ENCODE data around the gene UBE2J2. TPM values are rescaled to one million over a fixed set of nuclear protein-coding genes. Genes with fewer than 3 reads are reported as not detected.
A peak's percentile ranks its signal among the peaks of the same experiment; 100 is the strongest.

UBE2J2 gene
- total and polyA plus RNA-seq, 4 donors: 21.0 to 30.4 (median 25.8) TPM

DNA sequence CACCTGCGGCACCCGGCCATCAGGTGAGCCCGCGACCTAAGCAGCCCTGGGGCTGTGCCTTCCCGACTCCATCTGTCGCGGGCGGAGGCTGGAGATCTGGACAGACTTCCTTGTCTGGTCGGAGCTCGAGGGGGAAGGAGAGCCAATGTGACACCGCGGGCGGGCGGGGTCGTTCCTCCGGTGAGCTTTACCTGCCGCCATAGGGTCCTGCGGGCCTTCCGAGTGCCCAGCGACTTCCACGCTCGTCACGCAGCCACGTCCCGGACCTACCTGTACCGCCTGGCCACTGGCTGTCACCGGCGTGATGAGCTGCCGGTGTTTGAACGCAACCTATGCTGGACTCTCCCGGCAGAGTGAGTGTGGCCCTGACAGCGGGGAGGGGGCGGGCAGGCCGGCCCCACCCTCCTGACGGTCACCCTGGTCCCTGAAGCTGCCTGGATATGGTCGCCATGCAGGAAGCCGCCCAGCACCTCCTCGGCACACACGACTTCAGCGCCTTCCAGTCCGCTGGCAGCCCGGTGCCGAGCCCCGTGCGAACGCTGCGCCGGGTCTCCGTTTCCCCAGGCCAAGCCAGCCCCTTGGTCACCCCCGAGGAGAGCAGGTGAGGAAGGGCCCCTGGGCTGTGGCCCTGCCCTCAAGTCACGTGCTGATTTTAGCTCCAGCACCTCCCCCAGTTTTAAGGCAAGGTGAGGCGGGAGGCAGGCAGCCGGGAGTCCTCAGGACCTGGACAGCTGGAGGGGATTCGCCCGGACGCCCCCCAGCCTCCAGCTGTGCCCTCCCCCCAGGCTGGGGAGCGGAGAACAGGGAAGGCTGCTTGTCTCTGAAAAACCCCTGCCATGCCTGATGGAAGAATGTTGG is 35.8 kb upstream of the UBE2J2 start:
- Histone ChIP-seq H3K27ac (ENCODE audit: low read depth in 1 of 2, low read length in 2 of 2) (no peak overlapping the region), H3K4me1 (ENCODE audit: control insufficient read depth in 4 of 4, insufficient read depth in 4 of 4, low read length in 3 of 4) (peaks cover 18 to 44% (median 33%) of the 10 kb centered on the region in 4 donors), H3K27me3 (ENCODE audit: control insufficient read depth in 4 of 4, insufficient read depth in 4 of 4, low read length in 3 of 4) (no peaks in the 10 kb centered on the region), H3K36me3 (ENCODE audit: control insufficient read depth in 4 of 4, insufficient read depth in 3 of 4, low read depth in 1 of 4, low read length in 3 of 4) (peaks cover 3 to 32% (median 13%) of the 10 kb centered on the region in 4 donors), H3K4me3 (ENCODE audit: low read depth in 1 of 3, low read length in 3 of 3) (peak overlapping the region in 2 of 3 donors; percentile 78 to 86), H3K9ac (ENCODE audit: low read depth in 1 of 2, low read length in 2 of 2) (peak overlapping the region in 1 of 2 donors; percentile 71), H3K9me3 (ENCODE audit: control insufficient read depth in 4 of 4, low read length in 3 of 4) (no peaks in the 10 kb centered on the region)
- TF ChIP-seq RXRA (IDR thresholded peaks at IDR 0.05) (no peak), JUND (IDR thresholded peaks at IDR 0.05) (no peak), TAF1 (conservative IDR thresholded peaks at IDR 0.05) (no peak), HNF4A (conservative IDR thresholded peaks at IDR 0.05) (no peak), EGR1 (IDR thresholded peaks at IDR 0.05; ENCODE audit: low read depth in 2 of 2) (no peak)
- TF ChIP-seq, protein P1, sequence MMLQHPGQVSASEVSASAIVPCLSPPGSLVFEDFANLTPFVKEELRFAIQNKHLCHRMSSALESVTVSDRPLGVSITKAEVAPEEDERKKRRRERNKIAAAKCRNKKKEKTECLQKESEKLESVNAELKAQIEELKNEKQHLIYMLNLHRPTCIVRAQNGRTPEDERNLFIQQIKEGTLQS (IDR thresholded peaks at IDR 0.05): no peak
- TF ChIP-seq, protein P2, sequence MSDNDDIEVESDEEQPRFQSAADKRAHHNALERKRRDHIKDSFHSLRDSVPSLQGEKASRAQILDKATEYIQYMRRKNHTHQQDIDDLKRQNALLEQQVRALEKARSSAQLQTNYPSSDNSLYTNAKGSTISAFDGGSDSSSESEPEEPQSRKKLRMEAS (IDR thresholded peaks at IDR 0.05): no peak
- WGBS: 48% methylated on average over 57 of the region's 57 CpGs
- DNase-seq (ENCODE audit: low spot score): no peak

DNA sequence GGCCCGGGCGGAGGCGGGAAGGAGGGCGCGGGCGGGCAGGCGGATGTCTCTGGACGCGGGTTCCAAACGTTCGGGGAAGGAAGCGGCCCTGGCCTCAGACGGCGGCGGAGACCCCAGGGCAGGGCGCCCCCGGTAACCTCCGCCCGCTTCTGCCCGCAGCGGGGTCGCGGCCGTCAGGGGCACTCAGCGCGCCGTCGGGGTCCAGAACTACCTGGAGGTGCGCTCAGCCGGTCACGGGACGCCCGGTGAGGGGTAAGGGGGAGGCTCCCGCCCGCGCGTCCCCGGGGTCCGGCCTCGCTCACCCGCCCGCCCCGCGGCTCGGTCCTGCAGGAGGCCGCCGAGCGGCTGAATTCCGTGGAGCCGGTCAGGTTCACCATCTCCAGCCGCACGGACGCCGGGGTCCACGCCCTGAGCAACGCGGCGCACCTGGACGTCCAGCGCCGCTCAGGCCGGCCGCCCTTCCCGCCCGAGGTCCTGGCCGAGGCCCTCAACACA is 35.1 kb upstream of the UBE2J2 start:
- Histone ChIP-seq H3K9me3 (ENCODE audit: control insufficient read depth in 4 of 4, low read length in 3 of 4) (no peaks in the 10 kb centered on the region), H3K27ac (ENCODE audit: low read depth in 1 of 2, low read length in 2 of 2) (peak overlapping the region; percentile 82 to 95), H3K27me3 (ENCODE audit: control insufficient read depth in 4 of 4, insufficient read depth in 4 of 4, low read length in 3 of 4) (no peaks in the 10 kb centered on the region), H3K36me3 (ENCODE audit: control insufficient read depth in 4 of 4, insufficient read depth in 3 of 4, low read depth in 1 of 4, low read length in 3 of 4) (peaks cover 3 to 26% (median 11%) of the 10 kb centered on the region in 4 donors), H3K4me1 (ENCODE audit: control insufficient read depth in 4 of 4, insufficient read depth in 4 of 4, low read length in 3 of 4) (peaks cover 18 to 44% (median 34%) of the 10 kb centered on the region in 4 donors), H3K4me3 (ENCODE audit: low read depth in 1 of 3, low read length in 3 of 3) (peak overlapping the region in 2 of 3 donors; percentile 78 to 86), H3K9ac (ENCODE audit: low read depth in 1 of 2, low read length in 2 of 2) (peak overlapping the region in 1 of 2 donors; percentile 71)
- DNase-seq (ENCODE audit: low spot score): no peak
- WGBS: under 1% methylated on average over 66 of the region's 66 CpGs
- TF ChIP-seq FOXA1 (IDR thresholded peaks at IDR 0.05) (no peak), HNF4A (conservative IDR thresholded peaks at IDR 0.05) (no peak), YY1 (IDR thresholded peaks at IDR 0.05) (no peak), GABPA (IDR thresholded peaks at IDR 0.05 in 1 of 2, conservative IDR thresholded peaks at IDR 0.05 in 1 of 2) (no peak), NR2F2 (IDR thresholded peaks at IDR 0.05) (no peak), RAD21 (IDR thresholded peaks at IDR 0.05) (no peak), RXRA (IDR thresholded peaks at IDR 0.05) (no peak), JUND (IDR thresholded peaks at IDR 0.05) (no peak), HNF4G (IDR thresholded peaks at IDR 0.05) (no peak), TAF1 (conservative IDR thresholded peaks at IDR 0.05) (no peak)
- TF ChIP-seq, protein P2 (IDR thresholded peaks at IDR 0.05): no peak
- TF ChIP-seq, protein P3, sequence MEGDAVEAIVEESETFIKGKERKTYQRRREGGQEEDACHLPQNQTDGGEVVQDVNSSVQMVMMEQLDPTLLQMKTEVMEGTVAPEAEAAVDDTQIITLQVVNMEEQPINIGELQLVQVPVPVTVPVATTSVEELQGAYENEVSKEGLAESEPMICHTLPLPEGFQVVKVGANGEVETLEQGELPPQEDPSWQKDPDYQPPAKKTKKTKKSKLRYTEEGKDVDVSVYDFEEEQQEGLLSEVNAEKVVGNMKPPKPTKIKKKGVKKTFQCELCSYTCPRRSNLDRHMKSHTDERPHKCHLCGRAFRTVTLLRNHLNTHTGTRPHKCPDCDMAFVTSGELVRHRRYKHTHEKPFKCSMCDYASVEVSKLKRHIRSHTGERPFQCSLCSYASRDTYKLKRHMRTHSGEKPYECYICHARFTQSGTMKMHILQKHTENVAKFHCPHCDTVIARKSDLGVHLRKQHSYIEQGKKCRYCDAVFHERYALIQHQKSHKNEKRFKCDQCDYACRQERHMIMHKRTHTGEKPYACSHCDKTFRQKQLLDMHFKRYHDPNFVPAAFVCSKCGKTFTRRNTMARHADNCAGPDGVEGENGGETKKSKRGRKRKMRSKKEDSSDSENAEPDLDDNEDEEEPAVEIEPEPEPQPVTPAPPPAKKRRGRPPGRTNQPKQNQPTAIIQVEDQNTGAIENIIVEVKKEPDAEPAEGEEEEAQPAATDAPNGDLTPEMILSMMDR (IDR thresholded peaks at IDR 0.05; ENCODE audit: low read depth, low read length, missing input control): no peak
- TF ChIP-seq, protein P4, sequence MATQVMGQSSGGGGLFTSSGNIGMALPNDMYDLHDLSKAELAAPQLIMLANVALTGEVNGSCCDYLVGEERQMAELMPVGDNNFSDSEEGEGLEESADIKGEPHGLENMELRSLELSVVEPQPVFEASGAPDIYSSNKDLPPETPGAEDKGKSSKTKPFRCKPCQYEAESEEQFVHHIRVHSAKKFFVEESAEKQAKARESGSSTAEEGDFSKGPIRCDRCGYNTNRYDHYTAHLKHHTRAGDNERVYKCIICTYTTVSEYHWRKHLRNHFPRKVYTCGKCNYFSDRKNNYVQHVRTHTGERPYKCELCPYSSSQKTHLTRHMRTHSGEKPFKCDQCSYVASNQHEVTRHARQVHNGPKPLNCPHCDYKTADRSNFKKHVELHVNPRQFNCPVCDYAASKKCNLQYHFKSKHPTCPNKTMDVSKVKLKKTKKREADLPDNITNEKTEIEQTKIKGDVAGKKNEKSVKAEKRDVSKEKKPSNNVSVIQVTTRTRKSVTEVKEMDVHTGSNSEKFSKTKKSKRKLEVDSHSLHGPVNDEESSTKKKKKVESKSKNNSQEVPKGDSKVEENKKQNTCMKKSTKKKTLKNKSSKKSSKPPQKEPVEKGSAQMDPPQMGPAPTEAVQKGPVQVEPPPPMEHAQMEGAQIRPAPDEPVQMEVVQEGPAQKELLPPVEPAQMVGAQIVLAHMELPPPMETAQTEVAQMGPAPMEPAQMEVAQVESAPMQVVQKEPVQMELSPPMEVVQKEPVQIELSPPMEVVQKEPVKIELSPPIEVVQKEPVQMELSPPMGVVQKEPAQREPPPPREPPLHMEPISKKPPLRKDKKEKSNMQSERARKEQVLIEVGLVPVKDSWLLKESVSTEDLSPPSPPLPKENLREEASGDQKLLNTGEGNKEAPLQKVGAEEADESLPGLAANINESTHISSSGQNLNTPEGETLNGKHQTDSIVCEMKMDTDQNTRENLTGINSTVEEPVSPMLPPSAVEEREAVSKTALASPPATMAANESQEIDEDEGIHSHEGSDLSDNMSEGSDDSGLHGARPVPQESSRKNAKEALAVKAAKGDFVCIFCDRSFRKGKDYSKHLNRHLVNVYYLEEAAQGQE (IDR thresholded peaks at IDR 0.05): no peak
- TF ChIP-seq, protein P1 (IDR thresholded peaks at IDR 0.05): no peak
- TF ChIP-seq, protein P5, sequence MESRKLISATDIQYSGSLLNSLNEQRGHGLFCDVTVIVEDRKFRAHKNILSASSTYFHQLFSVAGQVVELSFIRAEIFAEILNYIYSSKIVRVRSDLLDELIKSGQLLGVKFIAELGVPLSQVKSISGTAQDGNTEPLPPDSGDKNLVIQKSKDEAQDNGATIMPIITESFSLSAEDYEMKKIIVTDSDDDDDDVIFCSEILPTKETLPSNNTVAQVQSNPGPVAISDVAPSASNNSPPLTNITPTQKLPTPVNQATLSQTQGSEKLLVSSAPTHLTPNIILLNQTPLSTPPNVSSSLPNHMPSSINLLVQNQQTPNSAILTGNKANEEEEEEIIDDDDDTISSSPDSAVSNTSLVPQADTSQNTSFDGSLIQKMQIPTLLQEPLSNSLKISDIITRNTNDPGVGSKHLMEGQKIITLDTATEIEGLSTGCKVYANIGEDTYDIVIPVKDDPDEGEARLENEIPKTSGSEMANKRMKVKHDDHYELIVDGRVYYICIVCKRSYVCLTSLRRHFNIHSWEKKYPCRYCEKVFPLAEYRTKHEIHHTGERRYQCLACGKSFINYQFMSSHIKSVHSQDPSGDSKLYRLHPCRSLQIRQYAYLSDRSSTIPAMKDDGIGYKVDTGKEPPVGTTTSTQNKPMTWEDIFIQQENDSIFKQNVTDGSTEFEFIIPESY (IDR thresholded peaks at IDR 0.05): no peak
